Activated effector memory CD4-positive, alpha-beta T cell treated with Interleukin-2 at 50 U/mL for 16 hours (primary cell): ENCODE measurements around the gene RGPD8.
"Not testable (repeated sequence)": the region's sequence is repeated elsewhere in the genome, so short reads cannot be mapped to it uniquely, and the experiment has no call there.

ENCODE experiments used
- DNase-seq: peaks from one replicate; pipeline ENCODE4 v3.0.0-alpha.2; 2020

Gene RGPD8

DNA sequence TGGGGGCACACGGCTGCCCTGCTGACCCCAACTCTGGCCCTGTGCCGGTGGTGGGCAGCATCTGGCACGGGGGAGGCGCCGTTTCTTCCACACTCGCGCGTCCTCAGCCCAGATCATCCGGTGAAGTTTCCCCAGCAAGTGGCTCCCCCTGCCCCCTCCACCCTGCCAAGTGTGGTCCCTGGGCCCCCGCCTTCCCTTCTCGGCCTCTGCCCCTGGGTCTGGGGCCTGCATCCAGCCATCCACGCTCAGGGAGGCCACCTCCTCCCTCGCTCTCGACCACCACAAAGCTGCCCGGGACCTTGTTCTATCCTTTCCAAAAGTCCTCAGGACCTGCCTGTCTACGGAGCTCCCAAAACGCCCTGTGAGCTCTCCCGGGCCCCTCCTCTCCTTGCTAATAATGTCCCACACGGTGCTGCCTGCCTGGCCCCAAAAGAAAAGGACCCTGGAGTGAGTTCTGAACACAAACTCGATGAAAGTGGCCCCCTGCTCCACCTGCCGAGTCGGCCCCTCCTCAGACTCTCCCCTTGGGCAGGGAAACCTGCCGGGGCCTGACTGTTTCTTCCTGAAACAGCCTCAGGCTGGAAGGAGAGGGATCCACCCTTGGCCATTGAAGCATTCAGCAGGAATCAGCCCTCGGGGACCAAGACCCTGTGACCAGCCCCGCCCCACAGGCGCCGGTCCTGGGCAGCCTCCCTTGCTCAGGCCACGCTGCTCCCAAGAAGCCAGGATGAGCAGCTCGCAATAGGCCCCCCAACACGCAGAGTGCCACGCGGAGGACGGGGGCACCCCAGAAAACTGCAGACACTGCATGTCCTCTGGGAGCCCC, 1.7 kb upstream of the RGPD8 start:
- DNase-seq: not testable (repeated sequence)

DNA sequence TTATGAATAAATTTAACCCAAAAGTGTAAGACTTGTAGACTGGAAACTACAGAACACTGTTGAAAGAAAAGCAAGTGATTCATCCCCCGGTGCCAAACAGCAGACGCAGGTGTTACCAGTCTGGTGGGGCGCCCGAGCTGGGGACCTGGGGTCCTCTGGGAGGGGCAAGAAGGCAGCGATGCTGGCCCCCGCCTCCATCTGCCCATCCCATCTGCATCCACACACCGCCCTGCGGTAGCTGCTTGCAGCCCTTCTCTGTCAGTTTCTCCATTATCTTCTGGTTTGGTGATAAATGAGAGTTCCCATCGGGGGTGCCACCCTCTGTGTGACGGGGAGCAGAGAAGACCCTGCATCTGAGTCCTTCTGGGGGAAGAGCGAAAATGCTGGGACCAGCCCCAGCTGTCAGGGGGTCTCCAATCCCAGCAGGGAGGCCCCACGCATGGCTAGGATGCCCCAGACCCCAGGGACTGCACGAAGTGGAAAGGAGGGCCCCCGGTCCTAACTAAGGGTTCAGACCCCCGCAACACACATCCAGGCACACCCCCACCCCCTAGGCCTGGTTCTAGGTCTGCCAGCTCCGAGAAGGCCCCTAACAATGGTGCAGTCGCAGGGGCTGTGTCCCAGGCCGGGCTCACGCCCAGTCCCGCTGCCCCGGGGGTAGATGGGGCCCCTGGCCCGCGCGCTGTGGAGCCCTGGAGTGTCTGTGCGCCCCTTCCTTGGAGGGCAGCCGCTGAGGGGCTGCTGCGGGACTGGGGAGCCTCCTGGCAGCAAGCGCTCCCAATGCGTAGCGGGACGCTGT, 686 bp upstream of the RGPD8 start:
- no peak for DNase-seq

DNA sequence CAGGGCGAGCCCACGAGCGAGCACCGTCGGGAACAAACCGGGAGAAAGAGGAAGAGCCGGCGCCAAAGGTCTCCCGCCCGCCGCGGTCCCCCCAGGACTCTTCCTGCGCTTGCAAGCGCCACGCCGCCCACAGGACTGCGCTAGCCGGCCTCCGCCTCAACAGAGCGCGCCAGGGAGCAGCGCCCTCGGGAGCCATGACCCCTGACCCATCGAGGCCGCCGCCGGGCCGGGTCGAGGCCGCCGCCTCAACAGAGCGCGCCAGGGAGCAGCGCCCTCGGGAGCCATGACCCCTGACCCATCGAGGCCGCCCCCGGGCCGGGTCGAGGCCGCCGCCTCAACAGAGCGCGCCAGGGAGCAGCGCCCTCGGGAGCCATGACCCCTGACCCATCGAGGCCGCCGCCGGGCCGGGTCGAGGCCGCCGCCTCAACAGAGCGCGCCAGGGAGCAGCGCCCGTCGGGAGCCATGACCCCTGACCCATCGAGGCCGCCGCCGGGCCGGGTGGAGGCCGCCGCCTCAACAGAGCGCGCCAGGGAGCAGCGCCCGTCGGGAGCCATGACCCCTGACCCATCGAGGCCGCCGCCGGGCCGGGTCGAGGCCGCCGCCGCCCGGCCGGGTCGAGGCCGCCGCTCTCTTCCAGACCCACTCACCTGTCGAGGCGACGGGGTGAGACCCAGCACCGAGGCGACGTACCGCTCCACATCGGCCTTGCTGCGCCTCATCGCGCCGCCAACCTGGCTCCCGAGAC, 538 bp downstream of the RGPD8 start:
- peak; percentile 9 for DNase-seq

DNA sequence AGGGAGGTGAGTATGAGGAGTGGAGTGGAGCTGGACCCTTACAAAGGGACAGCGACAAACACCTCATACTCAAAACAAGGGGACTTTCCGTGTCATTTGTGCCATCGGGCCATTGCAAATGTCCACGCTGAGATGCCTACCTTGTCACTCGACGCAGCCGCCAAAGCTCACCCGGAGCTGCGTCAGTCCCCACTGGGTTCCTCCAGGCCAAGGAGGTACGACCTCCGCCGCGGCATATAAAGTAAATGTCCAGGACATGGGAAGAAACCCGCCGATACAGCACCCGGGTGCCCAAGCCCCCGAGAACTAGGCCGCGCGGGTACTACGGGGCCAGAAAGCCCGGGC, 1.1 kb downstream of the RGPD8 start:
- not testable (repeated sequence) for DNase-seq

DNA sequence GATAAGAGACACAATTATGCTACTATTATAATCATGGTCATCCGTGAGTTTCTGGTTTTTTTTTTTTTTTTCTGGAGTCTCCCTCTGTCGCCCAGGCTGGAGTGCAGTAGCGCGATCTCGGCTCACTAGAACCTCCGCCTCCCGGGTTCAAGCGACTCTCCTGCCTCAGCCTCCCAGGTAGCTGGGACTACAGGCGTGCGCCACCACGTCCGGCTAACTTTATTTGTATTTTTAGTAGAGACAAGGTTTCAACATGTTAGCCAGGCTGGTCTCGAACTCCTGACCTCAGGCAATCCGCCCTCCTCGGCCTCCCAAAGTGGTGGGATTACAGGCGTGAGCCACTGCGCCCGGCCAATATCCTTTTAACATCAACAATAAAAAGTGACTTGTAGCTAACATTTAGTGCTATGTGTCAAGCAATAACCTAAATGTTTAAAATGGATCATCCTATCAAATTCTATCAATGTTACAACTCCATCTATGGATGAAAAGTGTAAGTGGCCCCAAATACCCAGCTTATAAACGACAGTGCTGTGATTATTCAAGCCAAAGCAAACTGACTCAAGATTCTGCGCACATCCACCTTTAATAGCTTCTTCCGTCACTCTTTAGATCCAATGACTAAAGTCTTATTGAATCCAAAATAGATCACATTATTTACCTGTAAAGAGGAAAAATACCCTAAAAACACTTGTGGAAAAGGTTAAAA, 1.7 kb downstream of the RGPD8 start:
- DNase-seq: not testable (repeated sequence)

DNA sequence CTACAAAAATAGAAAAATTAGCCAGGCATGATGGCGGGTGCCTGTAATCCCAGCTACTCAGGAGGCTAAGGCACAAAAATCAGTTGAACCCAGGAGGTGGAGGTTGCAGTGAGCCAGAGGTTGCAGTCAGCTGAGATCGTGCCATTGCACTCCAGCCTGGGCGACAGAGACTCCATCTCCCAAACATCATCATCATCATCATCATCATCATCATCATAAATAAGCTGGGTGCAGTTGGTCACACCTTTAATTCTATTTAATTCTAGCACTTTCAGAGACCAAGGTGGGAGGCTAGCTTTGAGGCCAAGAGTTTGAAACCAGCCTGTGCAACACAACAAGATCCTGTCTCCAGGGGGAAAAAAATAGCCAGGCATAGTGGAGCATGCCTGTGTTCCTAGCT, 8.9 kb downstream of the RGPD8 start:
- DNase-seq: not testable (repeated sequence)

DNA sequence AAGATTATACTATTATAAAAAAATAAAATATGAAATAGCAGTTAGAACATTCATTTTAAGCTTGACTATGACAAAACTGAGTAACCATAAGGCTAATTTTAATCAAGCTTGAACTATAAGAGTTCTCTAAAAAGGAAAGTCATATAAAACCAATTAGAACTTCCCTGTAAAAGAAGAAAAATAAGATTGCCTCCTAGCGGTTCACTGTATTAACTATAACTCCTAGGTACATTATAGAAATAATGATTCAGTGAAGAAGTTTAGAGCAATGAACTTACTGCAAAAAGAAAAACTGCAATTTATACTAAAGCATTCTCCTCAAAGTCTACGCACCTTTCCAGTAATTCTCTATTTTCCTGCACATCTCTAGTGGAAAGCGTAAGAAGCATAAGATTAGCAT, 16.6 kb downstream of the RGPD8 start:
- not testable (repeated sequence) for DNase-seq

DNA sequence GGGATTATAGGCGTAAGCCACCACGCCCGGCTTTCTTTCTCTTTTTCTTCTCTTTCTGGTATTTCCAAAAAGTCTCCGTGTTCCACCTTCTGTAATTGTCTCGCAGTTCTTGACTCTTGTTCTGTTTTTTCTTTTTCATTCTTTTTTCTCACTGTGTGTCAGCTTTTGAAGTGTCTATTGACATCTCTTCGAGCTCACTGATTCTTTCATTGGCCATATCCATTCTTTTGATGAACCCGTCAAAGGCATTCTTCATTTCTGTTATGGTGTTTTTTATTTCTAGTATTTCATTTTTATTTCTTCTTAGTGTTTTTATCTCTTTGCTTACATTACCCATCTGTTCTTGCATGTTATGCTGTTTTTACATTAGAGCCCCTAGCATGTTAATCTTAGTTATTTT, 73.4 kb downstream of the RGPD8 start:
- DNase-seq: not testable (repeated sequence)

DNA sequence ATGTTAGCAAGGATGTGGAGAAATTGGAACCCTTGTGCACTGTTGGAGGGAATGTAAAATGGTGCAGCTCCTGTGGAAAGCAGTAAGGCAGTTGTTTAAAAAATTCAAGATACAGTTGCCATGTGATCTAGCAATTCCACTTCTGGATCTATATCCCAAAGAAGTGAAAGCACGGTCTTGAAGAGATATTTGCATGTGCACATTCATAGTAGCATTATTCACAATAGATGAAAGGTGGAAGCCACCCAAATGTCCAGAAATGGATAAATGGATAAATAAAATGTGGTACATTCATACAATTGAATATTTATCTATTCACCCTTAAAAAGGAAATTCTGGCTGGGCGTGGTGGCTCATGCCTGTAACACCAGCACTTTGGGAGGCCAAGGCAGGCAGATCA, 79.1 kb downstream of the RGPD8 start:
- not testable (repeated sequence) for DNase-seq

DNA sequence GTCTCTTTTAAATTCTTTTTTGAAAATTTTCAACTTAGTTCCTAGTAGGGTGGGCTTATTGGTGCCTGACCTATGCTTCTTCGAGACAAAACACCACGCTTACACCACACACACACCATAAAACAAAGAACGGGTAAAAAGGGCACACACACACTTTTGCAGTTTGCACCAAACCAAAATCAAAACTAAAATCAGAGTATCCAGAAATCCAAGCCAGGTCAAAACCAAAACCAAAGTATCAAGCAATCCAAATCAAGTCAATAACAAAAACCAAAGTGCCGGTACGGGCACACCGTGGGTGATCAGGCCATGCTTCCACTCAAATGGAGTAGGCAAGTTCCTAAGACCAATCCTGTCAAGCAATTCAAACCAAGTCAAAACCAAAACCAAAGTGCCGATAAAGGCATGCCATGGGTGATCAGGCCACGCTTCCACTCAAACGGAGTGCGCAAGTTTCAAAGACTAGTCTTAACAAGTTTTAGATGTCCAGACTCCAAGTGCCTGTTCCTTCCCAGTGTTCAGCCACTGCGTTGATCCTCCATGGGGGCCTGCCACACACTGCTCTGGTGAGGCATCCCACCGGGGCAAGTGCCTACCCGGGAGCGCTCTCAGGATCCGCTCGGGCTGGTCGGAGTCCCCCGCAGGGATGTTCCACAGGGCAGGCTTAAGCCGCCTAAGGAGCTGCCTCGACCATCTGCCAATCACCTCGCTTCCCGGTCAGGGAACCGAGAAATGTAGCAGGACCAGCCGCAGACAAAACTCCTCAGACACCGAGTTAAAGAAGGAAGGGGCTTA, 80.4 kb downstream of the RGPD8 start:
- not testable (repeated sequence) for DNase-seq

DNA sequence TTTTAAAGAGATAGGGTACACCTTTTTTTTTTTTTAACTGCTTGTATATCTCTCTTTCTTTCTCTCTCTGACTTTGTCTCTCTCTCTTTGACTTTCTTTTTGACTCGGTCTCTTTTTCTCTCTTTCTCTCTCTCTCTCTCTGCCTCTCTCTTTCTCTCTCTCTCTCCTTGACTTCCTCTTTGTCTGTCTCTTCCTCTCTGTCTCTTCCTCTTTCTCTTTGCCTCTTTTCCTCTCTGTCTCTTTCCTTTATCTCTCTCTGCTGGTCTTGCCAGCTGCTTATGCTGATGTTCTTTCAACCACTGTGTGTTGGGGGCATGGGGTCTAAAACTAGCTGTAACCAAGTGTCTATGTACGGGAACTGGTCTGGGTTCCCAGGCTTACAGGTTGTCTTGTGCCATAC, 81.2 kb downstream of the RGPD8 start:
- DNase-seq: not testable (repeated sequence)

DNA sequence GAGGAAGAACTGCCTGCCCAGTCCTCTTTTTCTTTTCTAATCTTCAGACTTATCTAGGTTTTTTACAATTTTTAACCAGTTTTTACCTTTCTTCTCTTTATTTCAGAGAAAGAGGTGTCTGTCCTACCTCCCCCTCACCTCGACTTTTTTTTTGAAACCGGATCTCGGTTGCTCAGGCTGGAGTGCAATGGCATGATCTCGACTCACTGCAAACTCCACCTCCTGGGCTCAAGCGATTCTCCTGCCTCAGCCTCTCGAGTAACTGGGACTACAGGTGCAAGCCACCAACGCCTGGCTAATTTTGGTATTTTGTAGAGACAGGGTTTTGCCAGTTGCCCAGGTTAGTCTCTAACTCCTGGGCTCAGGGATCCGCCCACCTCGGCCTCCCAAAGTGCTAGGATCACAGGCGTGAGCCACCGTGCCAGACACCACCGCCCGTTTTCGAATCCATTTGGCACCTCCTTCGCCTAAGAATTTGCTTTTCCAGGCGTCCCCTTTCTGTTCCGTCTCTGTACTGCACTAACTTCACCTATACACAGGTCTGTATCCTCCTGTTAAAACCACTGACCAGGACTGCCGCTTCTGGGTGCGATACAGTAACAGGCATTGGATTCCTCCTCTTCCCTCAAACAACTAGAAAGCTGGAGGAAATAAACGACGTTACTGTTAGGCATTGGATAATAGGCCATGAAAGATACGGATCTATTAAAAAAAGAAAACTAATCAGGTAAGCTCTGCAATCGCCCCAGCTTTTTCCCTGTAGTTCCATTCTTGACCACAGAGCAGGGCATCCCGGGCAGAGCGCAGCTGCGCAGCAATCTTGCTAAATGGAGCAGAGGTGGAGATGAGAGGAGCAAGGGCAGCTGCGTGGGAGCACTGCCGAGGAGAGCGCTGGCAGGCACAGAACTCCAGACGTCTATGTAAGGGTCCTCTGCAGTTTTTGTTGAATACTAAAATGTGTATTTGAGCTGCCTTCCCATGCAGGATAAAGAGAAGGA, 88.1 kb downstream of the RGPD8 start:
- no peak for DNase-seq

DNA sequence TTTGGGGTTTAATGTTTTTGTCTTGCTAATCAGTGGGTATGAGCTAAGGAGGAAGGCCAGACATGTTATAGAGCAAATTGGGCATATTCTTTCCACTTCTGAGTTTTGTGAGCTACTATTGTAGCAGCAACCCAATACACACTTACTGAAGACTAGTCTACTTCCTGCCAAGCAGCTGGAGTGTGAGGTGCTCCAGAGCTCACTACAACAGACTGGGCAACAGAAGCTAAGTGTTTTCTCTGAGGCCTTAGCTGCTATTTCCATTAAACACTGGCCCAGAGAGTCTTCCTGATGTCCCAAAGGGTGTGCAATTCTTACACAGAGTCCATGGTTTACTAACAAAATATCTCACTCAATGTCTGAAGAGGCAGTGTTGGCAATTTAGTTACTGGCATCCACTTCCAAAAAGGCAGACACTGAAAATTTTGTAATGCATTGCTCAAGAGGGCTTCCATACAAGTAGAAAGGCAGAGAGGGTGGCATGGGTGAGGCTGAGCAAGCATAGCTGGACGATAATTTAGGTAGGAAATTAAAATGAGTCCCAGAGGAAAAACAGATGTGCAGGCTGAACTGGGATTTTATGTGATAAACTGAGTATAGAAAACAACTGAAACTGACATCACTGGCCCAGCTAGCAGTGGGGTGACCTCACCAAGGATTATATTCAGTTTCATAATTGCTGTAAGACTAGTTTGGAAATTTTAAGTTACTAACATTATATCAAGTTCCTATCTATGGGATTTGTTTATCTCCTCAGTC, 89.4 kb downstream of the RGPD8 start:
- no peak for DNase-seq

DNA sequence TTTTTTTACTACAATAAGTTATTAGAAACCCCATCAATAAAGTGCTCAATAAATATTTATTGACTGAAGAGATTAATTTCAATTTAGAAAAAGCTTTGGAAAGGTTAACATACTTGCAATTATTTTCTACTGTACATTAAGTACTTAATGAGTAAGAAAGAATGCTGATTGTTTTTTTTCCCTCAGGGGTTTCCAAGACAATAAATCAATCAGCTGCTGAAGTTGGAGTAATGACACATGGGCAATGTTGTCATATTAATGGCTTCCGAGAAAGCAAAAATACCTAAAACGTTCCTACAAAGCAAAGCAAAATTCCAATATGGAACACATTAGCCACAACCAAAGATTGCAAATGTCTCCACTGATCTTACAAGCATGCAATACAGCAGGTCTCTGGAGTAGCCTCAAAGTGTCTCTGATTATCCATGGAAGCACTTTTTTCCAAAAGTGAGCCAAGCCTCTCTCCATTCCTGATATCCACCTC, 91.3 kb downstream of the RGPD8 start:
- DNase-seq: no peak

DNA sequence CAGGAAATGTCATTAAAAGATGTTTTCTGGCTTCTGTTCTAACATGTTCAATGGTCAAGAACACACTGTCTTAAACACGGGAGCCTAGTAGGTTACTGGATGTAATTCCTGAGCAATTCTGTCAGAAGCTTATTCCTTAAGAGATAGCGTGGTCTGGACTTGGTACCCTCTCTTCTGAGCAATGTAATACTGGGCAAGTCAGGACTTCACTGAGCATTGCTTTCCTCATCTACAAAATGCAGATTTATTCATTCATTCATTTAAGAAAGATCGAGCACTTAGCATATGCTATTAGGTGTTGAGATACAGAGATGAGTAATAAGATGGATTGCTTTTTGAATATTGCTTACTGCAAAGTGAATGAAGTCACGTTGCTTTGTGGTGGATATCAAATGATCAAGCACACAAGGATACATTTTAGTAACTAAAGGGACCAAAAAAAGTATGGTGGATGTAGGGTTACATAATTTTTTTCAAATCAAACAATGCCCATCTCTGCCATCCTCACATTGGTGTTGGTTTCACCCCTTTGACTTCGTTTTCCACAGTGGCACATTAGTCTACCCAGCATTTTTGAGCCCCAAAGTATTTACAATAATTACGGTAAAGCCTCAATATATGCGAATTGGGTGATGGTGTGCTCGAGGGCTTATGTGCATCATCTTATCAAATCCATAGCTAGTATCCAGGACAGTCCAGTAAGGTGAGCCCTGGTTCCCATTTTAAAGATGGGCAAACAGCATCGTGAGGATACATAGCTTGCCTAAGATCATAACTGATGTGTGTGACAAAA, 92.8 kb downstream of the RGPD8 start:
- no peak for DNase-seq

DNA sequence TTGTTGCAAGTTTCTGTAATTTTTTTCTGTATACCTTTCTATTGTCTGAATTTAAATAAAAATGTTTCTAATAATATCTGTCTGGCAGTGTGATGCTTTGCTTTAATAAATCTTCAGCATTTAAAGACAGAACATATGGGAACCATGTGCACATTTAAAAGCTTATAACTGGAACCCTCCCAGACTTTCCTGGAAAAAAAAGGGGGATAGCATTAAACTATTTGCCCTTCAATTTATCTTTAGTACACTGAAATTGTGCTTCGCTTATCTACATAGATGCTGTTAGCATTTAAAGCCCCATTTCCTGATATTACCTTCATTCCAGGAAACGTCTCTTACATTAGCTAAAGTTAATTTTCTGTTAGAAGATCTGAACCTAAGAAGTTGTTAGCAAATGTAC, 93.5 kb downstream of the RGPD8 start:
- no peak for DNase-seq

DNA sequence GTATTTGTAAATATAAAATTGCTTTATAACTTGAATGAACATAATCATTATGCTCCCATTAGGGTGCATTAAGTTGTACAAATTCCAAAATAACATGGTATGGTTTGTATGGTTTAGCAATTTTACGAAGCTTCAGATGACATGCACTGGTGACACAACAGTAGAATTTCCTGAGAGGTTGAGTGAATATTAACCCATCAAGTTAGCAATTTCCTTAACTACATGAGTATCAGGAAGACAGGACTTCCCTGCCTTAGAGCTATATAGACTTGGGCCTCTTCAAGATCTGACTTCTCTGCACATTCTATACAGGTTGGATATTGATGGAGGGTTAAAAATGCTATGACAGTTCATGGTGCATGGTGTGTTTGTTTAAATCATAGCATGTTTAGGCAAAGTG, 97.8 kb downstream of the RGPD8 start:
- no peak for DNase-seq

DNA sequence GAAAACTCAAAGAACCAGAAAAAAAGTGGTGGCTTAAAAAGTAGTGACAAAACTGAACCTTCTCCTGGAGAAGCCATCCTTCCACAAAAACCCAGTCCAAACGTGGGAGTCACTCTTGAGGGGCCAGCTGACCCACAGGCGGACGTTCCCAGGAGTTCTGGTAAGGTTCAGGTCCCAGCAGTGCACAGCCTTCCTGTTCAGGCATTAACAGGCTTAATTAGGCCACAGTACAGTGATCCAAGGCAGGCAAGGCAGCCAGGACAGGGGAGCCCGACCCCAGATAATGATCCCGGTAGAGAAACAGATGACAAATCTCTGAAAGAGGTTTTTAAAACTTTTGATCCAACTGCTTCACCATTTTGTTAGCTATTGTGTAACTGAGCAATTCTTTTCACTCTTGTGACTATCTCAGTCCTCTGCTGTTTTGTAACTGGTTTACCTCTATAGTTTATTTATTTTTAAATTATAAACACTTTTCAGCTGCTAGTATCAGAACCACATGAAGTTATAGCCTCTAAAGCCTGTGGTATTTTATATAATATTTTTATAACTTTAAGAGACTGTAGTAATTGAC, 101.2 kb downstream of the RGPD8 start:
- DNase-seq: no peak

DNA sequence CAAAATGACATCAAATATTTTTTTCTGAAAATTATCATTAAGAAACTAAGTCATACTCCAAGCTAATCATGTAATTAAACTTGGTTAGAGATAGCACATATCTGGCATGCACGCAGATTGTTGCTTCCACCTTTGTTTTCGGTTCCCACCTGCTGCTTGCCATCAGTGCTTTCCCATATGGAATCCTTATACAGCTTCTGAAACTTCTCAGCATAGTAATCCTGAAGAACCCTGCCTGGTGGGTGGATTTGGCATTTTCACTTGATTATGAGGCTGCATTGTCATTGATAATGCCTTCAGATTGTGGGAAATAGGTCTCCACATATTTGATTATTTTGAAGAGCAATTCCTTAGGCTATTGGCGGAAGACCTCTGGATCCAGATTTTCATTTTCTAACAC, 110.5 kb downstream of the RGPD8 start:
- no peak for DNase-seq
